GM19372 (cell line): ENCODE data around the gene CFAP251.

Experiments used
- ATAC-seq: cut with Tn5 transposase; IDR thresholded peaks from one replicate; pipeline ENCODE4 v1.9.1; 2021; ENCODE audit warnings: mild to moderate bottlenecking, low read depth, moderate library complexity; ENCODE audit not compliant: unreplicated experiment

The CFAP251 gene

GRCh38 chr12:121939992-121940766 is 21.8 kb downstream of the CFAP251 start:
- ATAC-seq, result no peak

GRCh38 chr12:121942145-121942718 is 23.8 kb downstream of the CFAP251 start:
- no peak for ATAC-seq

GRCh38 chr12:121943926-121944325 is 25.5 kb downstream of the CFAP251 start:
- ATAC-seq, result no peak

- no peak for ATAC-seq
Measured at GRCh38 chr12:121946313-121947025, 28.1 kb downstream of the CFAP251 start.

DNA sequence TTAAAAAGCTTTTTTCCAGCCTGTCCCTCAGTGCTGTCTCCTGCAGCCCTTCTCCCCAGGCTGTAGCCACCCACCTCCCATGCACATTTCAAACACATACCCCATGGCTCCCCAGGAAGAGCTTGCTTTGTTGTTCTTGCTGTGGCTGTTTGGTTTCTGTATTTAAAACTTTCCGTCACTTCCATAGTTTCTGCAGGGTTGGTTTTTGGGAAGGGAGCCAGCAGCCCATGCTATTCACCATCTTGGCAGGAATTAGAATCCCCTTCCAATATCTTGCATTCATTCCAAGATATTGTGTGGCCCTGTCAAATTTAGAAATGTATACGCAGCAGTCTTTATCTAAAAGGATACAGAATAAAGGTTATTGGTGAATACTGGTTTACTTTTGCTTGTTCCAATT is 29.6 kb downstream of the CFAP251 start:
- no peak for ATAC-seq

DNA sequence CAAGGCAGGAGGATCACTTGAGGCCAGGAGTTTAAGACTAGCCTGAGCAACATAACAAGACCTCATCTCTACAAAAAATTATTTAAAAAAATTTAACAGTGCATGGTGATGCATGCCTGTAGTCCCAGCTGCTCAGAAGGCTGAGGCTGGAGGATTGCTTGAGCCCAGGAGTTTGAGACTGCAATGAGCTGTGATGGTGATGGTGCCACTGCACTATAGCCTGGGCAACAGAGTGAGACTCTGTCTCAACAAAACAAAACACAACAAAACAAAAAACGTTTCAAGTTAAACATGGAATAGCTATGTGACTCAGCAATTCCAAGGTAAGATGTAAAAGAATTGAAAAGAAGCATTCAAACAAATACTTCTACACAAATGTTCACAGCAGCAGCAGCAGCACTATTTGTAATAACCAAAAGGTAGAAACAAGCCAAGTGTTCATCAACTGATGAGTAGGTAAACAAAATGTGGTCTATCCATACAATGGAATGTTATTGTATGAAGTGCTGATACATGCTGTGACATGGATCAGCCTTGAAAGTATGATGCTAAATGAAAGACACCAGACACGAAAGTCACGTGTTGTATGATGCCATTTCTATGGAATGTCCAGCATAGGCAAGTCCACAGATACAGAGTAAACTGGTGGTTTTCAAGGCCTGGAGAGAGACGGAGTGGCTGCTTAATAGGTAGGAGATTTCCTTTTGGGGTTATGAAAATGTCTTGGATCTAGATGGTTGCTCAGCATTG is 31.4 kb downstream of the CFAP251 start:
- no peak for ATAC-seq

DNA sequence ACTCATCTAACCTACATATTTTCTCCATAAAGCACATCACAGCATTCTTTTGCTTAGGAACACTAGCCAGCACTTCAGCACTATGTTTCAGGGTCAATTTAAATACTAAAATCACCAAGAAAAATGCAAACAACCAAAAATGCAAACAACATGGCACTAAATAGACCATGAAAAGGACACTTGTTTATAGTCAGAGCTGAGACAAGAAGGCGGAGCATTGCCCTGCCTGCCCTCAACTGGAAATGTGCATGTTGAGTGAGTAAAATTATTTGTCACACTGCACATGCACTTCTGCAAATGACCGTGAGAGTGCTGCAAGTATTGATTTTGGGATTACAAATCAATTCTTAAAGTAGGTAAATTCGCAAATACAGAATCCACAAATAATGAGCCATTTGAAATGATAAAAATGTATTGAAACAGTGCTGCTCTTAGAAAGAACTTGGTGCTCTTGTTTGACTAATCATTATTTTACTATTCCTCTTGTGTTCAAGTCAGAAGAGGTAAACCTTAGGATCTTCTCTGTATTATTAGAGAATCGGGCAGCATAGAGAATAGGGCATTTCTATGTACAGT is 34.8 kb downstream of the CFAP251 start:
- no peak for ATAC-seq

DNA sequence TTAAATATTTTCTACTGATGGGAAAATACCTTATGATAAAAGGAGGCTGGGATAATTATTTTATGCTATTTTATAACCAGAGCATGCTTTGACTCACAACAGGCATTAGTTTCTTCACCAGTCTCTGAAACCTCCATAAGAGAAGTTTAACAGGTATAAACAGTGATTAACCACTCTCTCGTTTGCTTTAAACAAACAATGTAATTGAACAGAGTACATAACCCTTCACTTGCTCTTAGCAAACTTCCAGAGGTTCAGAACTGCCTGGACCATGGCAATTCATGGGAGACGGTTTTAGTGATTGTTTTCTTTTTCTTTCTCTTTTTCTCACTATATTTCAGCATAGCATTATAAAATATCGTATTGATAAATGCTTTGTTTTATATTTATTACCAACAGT is 35.3 kb downstream of the CFAP251 start:
- ATAC-seq, result no peak

DNA sequence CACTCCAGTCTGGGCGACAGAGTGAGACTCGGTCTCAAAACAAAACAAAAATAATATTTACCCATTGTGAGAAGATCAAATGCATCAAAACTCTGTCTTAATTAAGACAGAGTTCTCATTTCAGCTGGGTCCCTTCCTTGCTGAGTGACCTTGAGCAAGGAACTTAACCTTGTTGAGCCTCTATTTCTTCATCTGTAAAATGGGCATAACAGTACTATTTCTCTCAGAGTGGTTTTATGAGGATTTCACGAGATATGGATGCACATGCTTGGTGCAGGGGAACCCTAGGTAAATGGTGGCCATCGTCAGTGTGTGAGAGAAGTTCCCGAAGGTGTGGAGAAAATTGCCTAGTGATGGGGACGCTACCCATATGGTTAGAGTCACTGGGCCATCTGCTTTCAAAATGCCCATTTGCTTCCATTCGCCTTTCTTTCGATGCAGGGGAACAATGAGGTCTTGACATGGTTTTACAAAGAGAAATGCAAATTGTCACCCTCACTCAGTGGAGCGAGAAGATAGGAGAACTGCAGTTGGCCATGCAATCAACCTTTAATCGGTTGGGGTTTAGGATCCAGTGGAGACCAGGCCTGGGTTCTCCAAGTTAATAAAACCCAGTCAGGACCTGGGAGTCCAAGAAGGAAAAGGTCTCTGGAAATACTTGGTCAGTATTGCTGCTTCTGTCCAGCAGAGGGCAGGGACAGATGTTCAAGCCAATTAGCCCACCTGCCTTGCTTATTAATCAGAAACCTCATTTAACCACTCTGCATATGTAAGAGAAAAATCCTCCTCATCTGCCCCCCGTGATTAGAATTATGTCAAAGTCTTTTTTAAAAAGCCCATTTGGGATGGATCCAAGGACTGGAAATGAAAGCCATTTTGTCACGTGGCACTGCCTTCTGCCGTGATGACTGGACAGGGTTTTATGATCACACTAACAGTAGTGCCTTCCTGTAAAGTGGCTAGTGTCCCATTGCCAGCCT is 37.2 kb downstream of the CFAP251 start:
- no peak for ATAC-seq

DNA sequence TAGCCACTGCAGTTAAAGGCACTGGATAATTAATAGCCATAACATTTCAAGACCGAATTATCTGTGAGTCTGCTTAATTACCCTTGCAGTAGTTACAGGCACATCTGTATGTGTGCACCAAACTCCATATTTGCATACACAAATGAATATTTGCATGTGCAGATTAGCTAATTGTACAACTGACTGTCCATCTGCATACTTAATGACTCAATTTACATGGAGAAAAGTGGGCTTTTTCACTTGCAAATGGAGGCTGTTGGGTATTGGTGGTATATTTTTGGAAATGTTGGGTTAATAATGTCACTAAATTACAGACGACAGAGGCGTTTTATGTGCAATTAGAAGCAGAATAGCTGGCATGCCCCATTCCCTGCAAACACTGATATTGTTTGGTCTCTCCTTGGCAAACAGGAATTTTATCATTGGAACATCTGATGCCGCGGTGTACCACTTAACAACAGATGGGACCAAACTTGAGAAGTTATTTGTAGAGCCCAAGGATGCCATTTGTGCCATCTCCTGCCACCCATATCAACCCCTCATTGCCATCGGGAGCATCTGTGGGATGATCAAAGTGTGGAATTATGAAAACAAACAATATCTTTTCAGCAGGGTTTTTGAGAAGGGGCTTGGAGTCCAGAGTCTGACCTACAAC is 39.6 kb downstream of the CFAP251 start:
- no peak for ATAC-seq

DNA sequence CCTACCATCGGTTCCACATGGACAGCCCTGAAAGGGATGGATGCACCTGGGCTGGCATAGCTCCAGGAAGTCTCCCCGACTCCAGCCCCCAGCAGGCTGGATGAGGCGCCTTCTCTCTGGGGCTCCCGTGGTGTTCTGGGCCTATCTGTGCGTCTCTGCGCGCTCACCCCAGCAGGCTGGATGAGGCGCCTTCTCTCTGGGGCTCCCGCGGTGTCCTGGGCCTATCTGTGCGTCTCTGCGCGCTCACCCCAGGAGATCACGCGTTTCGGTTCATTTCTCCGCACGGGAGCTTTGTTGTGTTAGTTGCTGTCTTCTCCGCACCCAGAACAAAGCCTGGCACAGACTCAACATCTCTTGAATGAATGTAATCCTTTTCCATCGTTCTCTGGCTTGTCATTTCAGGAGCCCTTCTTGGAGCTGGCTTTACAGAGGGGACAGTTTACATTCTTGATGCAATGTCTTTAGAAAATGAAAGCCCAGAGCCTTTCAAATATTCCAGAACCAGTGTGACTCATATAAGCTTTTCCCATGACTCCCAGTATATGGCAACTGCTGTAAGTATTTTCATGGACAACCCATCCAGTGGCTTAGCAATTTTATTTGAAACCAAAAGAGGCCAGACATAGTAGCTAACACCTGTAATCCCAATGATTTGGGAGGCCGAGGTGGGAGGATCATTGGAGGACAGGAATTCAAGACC is 40.3 kb downstream of the CFAP251 start:
- ATAC-seq, result no peak

DNA sequence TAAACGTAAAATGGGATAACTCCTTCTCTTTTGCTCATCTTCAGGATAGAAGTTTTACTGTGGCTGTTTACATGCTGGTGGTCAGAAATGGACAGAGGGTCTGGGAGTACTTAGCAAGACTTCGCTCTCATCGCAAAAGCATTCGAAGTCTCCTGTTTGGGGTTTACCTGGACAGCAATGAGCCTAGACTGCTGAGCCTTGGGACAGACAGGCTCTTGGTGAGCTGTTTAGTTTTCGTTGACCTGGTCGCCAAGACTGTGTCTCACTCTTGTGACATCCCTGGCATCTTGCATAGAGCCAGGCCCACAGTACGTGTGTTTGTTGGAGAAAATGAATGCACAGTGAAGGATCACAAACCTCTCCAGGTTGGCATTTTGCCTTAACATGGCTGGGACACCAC is 42.1 kb downstream of the CFAP251 start:
- ATAC-seq, result no peak

- no peak for ATAC-seq
Measured at GRCh38 chr12:121961195-121961879, 42.9 kb downstream of the CFAP251 start.

DNA sequence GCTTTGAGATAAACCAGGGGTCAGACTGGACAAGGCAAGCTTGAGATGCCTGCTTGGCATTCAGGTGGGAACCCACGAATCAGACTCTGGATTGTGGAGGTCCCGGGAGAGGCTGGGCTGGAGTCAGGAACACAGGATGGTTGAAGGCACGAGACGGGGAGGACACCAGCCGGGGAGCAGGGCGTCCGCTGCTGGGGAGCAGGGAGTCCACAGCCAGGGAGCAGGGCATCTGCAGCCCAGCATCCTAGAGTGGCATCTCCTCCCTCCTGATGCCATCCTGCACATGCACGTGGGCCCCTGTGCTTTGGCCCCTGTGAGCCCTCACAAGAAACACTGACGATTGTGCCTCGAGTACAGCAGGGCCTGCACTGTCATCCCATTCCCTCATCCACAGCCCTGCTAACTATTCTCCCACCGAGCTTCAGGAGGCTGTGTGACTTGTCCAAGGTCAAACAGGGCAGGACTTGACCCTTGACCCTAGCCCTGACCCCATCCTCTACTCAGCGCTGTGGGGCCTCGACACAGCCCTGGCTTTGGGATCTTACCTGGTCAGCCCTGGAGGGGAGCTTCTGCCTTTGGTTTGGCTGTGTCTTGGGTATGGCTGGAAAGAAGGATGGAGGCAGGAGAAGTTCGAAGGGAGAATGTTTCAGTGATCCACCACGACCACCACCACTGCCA is 45.1 kb downstream of the CFAP251 start:
- ATAC-seq, result no peak

GRCh38 chr12:121964813-121965643 is 46.6 kb downstream of the CFAP251 start:
- no peak for ATAC-seq

GRCh38 chr12:121966959-121967358 is 48.6 kb downstream of the CFAP251 start:
- no peak for ATAC-seq
